ENCODE data around the gene TARS1.

DNA sequence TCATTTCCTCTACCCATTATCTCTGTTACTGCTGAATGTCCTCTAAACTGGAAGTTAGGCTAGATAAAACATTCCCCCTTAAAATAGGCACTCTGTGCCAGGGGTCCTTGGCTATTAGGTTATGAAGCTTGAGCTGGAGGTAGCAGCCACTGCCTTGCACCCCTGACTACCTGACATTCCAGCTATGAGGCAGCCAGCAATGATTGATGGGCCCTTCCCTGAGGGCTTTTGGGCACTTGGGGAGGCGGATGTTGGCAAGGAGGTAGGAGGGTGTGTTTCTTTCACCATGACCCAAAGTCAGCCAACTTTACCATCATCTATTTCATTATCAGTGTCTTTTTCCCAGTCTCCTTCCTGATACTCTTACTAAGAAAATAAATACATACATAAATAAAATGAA, 17.1 kb downstream of the TARS1 start:
- TF ChIP-seq, protein P1, sequence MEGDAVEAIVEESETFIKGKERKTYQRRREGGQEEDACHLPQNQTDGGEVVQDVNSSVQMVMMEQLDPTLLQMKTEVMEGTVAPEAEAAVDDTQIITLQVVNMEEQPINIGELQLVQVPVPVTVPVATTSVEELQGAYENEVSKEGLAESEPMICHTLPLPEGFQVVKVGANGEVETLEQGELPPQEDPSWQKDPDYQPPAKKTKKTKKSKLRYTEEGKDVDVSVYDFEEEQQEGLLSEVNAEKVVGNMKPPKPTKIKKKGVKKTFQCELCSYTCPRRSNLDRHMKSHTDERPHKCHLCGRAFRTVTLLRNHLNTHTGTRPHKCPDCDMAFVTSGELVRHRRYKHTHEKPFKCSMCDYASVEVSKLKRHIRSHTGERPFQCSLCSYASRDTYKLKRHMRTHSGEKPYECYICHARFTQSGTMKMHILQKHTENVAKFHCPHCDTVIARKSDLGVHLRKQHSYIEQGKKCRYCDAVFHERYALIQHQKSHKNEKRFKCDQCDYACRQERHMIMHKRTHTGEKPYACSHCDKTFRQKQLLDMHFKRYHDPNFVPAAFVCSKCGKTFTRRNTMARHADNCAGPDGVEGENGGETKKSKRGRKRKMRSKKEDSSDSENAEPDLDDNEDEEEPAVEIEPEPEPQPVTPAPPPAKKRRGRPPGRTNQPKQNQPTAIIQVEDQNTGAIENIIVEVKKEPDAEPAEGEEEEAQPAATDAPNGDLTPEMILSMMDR (IDR thresholded peaks at IDR 0.05), result no peak
- TF ChIP-seq POLR2AphosphoS5 (IDR thresholded peaks at IDR 0.05), result no peak

Data from sigmoid colon (tissue), 4 donors.